ENCODE measurements around the gene GPR61.

DNA sequence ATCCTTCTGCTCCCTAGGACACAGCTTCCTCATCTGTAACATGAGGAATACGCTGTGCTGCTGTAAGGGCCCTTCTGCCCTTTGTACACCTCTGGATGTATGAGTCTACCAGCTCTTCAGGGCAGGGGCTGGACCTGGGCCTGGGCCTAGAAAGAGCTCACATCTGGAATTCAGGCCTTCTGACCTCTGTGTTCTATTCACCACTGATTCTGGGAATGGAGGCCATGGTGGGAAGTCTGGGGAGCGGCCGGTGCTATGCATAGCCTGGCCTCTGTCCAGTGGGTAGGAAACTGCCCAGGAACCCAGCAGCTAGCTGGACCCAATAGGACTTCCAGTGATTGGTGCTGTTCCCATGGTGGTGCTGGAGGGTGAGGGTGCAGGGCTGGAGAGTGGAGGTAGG, 11.0 kb upstream of the GPR61 start:
- TF ChIP-seq, protein P1, sequence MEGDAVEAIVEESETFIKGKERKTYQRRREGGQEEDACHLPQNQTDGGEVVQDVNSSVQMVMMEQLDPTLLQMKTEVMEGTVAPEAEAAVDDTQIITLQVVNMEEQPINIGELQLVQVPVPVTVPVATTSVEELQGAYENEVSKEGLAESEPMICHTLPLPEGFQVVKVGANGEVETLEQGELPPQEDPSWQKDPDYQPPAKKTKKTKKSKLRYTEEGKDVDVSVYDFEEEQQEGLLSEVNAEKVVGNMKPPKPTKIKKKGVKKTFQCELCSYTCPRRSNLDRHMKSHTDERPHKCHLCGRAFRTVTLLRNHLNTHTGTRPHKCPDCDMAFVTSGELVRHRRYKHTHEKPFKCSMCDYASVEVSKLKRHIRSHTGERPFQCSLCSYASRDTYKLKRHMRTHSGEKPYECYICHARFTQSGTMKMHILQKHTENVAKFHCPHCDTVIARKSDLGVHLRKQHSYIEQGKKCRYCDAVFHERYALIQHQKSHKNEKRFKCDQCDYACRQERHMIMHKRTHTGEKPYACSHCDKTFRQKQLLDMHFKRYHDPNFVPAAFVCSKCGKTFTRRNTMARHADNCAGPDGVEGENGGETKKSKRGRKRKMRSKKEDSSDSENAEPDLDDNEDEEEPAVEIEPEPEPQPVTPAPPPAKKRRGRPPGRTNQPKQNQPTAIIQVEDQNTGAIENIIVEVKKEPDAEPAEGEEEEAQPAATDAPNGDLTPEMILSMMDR (tag by site-specific recombination; IDR thresholded peaks at IDR 0.05), result no peak
- TF ChIP-seq, protein P2, sequence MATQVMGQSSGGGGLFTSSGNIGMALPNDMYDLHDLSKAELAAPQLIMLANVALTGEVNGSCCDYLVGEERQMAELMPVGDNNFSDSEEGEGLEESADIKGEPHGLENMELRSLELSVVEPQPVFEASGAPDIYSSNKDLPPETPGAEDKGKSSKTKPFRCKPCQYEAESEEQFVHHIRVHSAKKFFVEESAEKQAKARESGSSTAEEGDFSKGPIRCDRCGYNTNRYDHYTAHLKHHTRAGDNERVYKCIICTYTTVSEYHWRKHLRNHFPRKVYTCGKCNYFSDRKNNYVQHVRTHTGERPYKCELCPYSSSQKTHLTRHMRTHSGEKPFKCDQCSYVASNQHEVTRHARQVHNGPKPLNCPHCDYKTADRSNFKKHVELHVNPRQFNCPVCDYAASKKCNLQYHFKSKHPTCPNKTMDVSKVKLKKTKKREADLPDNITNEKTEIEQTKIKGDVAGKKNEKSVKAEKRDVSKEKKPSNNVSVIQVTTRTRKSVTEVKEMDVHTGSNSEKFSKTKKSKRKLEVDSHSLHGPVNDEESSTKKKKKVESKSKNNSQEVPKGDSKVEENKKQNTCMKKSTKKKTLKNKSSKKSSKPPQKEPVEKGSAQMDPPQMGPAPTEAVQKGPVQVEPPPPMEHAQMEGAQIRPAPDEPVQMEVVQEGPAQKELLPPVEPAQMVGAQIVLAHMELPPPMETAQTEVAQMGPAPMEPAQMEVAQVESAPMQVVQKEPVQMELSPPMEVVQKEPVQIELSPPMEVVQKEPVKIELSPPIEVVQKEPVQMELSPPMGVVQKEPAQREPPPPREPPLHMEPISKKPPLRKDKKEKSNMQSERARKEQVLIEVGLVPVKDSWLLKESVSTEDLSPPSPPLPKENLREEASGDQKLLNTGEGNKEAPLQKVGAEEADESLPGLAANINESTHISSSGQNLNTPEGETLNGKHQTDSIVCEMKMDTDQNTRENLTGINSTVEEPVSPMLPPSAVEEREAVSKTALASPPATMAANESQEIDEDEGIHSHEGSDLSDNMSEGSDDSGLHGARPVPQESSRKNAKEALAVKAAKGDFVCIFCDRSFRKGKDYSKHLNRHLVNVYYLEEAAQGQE (tag by site-specific recombination; IDR thresholded peaks at IDR 0.05), result no peak
- TF ChIP-seq ZNF658 (tag by site-specific recombination; IDR thresholded peaks at IDR 0.05) (no peak), YY1 (tag by site-specific recombination; IDR thresholded peaks at IDR 0.05) (no peak), BCL11B (tag by site-specific recombination; IDR thresholded peaks at IDR 0.05; ENCODE audit: low read depth) (no peak), WT1 (tag by site-specific recombination; IDR thresholded peaks at IDR 0.05) (no peak), ZNF140 (tag by site-specific recombination; IDR thresholded peaks at IDR 0.05) (no peak), ZNF660 (tag by site-specific recombination; IDR thresholded peaks at IDR 0.05) (no peak)
- TF ChIP-seq, protein P3, sequence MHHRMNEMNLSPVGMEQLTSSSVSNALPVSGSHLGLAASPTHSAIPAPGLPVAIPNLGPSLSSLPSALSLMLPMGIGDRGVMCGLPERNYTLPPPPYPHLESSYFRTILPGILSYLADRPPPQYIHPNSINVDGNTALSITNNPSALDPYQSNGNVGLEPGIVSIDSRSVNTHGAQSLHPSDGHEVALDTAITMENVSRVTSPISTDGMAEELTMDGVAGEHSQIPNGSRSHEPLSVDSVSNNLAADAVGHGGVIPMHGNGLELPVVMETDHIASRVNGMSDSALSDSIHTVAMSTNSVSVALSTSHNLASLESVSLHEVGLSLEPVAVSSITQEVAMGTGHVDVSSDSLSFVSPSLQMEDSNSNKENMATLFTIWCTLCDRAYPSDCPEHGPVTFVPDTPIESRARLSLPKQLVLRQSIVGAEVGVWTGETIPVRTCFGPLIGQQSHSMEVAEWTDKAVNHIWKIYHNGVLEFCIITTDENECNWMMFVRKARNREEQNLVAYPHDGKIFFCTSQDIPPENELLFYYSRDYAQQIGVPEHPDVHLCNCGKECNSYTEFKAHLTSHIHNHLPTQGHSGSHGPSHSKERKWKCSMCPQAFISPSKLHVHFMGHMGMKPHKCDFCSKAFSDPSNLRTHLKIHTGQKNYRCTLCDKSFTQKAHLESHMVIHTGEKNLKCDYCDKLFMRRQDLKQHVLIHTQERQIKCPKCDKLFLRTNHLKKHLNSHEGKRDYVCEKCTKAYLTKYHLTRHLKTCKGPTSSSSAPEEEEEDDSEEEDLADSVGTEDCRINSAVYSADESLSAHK (tag by site-specific recombination; IDR thresholded peaks at IDR 0.05), result no peak
- TF ChIP-seq, protein P4, sequence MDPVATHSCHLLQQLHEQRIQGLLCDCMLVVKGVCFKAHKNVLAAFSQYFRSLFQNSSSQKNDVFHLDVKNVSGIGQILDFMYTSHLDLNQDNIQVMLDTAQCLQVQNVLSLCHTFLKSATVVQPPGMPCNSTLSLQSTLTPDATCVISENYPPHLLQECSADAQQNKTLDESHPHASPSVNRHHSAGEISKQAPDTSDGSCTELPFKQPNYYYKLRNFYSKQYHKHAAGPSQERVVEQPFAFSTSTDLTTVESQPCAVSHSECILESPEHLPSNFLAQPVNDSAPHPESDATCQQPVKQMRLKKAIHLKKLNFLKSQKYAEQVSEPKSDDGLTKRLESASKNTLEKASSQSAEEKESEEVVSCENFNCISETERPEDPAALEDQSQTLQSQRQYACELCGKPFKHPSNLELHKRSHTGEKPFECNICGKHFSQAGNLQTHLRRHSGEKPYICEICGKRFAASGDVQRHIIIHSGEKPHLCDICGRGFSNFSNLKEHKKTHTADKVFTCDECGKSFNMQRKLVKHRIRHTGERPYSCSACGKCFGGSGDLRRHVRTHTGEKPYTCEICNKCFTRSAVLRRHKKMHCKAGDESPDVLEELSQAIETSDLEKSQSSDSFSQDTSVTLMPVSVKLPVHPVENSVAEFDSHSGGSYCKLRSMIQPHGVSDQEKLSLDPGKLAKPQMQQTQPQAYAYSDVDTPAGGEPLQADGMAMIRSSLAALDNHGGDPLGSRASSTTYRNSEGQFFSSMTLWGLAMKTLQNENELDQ (tag by site-specific recombination; IDR thresholded peaks at IDR 0.05; ENCODE audit: low read depth), result no peak
- TF ChIP-seq, protein P5, sequence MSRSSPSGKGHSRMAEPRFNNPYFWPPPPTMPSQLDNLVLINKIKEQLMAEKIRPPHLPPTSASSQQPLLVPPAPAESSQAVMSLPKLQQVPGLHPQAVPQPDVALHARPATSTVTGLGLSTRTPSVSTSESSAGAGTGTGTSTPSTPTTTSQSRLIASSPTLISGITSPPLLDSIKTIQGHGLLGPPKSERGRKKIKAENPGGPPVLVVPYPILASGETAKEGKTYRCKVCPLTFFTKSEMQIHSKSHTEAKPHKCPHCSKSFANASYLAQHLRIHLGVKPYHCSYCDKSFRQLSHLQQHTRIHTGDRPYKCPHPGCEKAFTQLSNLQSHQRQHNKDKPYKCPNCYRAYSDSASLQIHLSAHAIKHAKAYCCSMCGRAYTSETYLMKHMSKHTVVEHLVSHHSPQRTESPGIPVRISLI (tag by site-specific recombination; IDR thresholded peaks at IDR 0.05), result no peak
- TF ChIP-seq, protein P6, sequence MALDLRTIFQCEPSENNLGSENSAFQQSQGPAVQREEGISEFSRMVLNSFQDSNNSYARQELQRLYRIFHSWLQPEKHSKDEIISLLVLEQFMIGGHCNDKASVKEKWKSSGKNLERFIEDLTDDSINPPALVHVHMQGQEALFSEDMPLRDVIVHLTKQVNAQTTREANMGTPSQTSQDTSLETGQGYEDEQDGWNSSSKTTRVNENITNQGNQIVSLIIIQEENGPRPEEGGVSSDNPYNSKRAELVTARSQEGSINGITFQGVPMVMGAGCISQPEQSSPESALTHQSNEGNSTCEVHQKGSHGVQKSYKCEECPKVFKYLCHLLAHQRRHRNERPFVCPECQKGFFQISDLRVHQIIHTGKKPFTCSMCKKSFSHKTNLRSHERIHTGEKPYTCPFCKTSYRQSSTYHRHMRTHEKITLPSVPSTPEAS (tag by site-specific recombination; IDR thresholded peaks at IDR 0.05), result no peak
